Tibial artery (tissue), 4 donors: Measurements from ENCODE around the gene CLDN12.

ENCODE experiments used
- DNase-seq, 2 donors: peaks; one replicate each; pipeline ENCODE4 v3.0.0-alpha.2; 2019
- H3K27ac ChIP-seq, 2 donors: fragments of 200-600 bp; sonication (generic) in 1 of 2; 1 replicate in 1 of 2; 2 replicates in 1 of 2; pipeline ENCODE4 v1.5.1; 2018 to 2019; ENCODE audit warnings: mild to moderate bottlenecking in 1 of 2
- H3K27me3 ChIP-seq, 2 donors: fragments of 200-600 bp; sonication (generic) in 1 of 2; one replicate each; pipeline versions ENCODE4 v1.5.1 to v1.6.0; 2016 to 2019
- H3K36me3 ChIP-seq, 3 donors: fragments of 200-600 bp; sonication (generic) in 2 of 3; one replicate each; pipeline ENCODE4 v1.5.1; 2016 to 2019; ENCODE audit warnings: mild to moderate bottlenecking in 2 of 3
- H3K4me1 ChIP-seq, 4 donors: fragments of 200-600 bp; sonication (generic) in 2 of 4; 1 replicate in 3 of 4; 2 replicates in 1 of 4; pipeline ENCODE4 v1.5.1; 2016 to 2019
- H3K4me3 ChIP-seq, 2 donors: fragments of 200-600 bp; sonication (generic) in 1 of 2; 1 replicate in 1 of 2; 2 replicates in 1 of 2; pipeline ENCODE4 v1.5.1; 2018 to 2019; ENCODE audit warnings: mild to moderate bottlenecking in 2 of 2
- H3K9me3 ChIP-seq, 3 donors: fragments of 200-600 bp; sonication (generic) in 1 of 3; one replicate each; pipeline ENCODE4 v1.5.1; 2016 to 2019
- intact Hi-C: fragments of 100-400 bp; cut with DNase I; formaldehyde crosslinking; loops from one replicate; pipeline ENCODE4 v1.15.0; 2023; ENCODE audit warnings: low total_unique reads
- TF ChIP-seq, protein P1 (sequence below), 2 experiments: fragments of 200-600 bp in 1 of 2; fragments of 450-650 bp in 1 of 2; IDR thresholded peaks; one replicate each; pipeline ENCODE4 v1.5.1; 2017 to 2019; ENCODE audit warnings: antibody characterized with exemption in 2 of 2, mild to moderate bottlenecking in 1 of 2, moderate library complexity in 1 of 2

The CLDN12 gene

DNA sequence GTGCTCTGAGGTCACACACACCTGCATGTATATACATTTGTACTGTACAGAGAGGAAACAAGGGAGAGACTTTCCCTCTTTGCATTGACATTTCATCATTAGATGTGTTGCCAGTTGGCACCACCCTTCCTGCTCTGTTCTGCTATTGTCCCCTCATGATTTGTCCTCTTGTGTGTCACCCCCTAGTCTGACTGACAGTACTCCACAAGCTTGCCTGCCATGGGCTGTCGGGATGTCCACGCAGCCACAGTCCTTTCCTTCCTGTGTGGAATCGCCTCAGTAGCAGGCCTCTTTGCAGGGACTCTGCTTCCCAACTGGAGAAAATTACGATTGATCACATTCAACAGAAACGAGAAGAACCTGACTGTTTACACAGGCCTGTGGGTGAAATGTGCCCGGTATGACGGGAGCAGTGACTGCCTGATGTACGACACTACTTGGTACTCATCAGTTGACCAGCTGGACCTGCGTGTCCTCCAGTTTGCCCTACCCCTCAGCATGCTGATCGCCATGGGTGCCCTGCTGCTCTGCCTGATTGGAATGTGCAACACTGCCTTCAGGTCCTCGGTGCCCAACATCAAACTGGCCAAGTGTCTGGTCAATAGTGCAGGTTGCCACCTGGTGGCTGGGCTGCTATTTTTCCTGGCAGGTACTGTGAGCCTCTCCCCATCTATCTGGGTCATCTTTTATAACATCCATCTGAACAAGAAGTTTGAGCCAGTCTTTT is 9.4 kb downstream of the CLDN12 start:
- peaks cover 24 to 53% (median 25%) of the 10 kb centered on the region in 3 donors for H3K36me3 ChIP-seq
- no peaks in the 10 kb centered on the region for H3K27me3 ChIP-seq
- peaks cover 0 to 13% (median 5%) of the 10 kb centered on the region in 4 donors for H3K4me1 ChIP-seq
- no peak overlapping the region for H3K27ac ChIP-seq
- DNase-seq, result no peak
- TF ChIP-seq, protein P1, sequence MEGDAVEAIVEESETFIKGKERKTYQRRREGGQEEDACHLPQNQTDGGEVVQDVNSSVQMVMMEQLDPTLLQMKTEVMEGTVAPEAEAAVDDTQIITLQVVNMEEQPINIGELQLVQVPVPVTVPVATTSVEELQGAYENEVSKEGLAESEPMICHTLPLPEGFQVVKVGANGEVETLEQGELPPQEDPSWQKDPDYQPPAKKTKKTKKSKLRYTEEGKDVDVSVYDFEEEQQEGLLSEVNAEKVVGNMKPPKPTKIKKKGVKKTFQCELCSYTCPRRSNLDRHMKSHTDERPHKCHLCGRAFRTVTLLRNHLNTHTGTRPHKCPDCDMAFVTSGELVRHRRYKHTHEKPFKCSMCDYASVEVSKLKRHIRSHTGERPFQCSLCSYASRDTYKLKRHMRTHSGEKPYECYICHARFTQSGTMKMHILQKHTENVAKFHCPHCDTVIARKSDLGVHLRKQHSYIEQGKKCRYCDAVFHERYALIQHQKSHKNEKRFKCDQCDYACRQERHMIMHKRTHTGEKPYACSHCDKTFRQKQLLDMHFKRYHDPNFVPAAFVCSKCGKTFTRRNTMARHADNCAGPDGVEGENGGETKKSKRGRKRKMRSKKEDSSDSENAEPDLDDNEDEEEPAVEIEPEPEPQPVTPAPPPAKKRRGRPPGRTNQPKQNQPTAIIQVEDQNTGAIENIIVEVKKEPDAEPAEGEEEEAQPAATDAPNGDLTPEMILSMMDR (IDR thresholded peaks at IDR 0.05), result no peak
- no peak overlapping the region for H3K4me3 ChIP-seq
- intact Hi-C loops, result no loop called here
- H3K9me3 ChIP-seq, result no peaks in the 10 kb centered on the region

DNA sequence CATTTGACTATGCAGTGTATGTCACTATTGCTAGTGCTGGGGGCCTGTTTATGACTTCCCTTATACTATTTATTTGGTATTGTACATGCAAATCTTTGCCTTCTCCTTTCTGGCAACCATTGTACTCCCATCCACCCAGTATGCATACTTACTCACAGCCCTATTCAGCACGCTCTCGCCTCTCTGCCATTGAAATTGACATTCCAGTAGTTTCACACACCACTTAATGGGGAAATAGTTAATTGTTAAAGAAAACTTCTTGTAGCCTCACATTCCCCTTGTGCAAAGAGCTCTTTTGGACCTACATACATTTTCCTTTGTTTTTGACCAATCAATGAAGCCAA is 9.9 kb downstream of the CLDN12 start:
- H3K27me3 ChIP-seq, result no peaks in the 10 kb centered on the region
- H3K9me3 ChIP-seq, result no peaks in the 10 kb centered on the region
- H3K4me1 ChIP-seq, result peaks cover 0 to 13% (median 5%) of the 10 kb centered on the region in 4 donors
- H3K4me3 ChIP-seq, result no peak overlapping the region
- no peak for DNase-seq
- peaks cover 24 to 48% (median 25%) of the 10 kb centered on the region in 3 donors for H3K36me3 ChIP-seq
- intact Hi-C loops, result no loop called here
- no peak overlapping the region for H3K27ac ChIP-seq
- TF ChIP-seq, protein P1 (IDR thresholded peaks at IDR 0.05), result no peak

DNA sequence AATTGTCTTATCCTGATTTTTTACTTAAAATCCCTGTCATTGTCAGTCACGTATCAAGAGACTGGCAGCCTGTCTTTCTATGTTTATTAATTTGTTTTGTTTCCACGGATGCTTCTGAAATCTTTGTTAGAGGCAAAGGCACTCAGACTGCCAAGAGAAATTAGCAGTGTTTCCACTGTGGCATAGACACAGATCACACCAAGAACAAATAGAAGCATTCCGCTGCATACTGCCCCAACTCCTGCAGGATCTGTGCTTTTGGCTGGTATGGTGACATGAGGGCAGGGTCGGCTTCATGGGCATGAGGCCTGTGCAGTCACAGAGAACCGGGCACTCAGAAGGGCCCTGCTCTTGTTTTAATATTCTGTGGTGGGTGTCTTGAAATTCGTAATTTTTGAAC is 18.4 kb downstream of the CLDN12 start:
- intact Hi-C loops, result loop anchor here (5.0 kb wide), 1 partner anchor 269 kb away; the partner anchor contains the start of gene STEAP1
- DNase-seq, result no peak
- Histone ChIP-seq H3K4me1 (no peaks in the 10 kb centered on the region), H3K27ac (no peak overlapping the region), H3K36me3 (no peaks in the 10 kb centered on the region), H3K27me3 (no peaks in the 10 kb centered on the region), H3K9me3 (no peaks in the 10 kb centered on the region), H3K4me3 (no peak overlapping the region)
- TF ChIP-seq, protein P1 (IDR thresholded peaks at IDR 0.05), result no peak

DNA sequence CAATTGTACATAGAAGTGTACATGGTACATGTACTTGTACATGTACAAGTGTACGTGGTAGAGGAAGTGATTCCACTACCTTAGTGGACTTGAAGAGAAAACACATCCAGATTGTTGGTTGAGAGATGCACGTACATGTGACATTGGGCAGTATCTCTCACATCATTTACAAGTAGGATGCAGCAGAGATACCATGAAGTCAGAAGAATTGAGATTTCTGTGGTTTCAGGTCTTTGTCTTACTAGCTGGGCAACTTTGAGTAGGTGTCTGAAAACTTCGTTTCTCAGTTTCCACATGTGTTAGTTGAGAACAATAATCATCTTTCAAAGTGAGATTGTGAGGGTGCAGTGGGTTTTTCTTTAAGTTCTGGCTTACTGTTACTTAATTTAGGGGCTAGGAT is 21.5 kb downstream of the CLDN12 start:
- TF ChIP-seq, protein P1 (IDR thresholded peaks at IDR 0.05), result no peak
- intact Hi-C loops, result loop anchor here (5.0 kb wide), 1 partner anchor 272 kb away; the partner anchor contains the start of gene STEAP1
- no peaks in the 10 kb centered on the region for H3K36me3 ChIP-seq

DNA sequence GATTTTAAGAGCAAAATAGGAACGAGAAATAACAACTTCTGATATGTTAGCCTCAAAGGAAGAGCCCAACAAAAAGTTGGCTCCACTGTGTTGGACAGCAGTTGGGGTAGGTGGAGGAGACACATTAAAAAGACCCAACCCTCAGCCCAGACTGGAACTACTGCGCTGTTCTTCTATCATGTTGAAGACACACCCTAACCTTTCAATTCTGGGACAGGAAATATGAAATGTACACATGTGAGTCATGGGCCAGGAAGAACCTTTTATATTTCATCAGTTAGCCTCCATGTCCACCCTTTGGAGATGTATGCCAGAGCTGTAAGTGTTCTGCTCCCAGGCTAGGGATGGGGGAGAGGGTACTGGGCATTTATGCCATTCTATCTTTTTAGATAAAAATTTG is 22.1 kb downstream of the CLDN12 start:
- no peaks in the 10 kb centered on the region for H3K27me3 ChIP-seq
- H3K27ac ChIP-seq, result no peak overlapping the region
- H3K36me3 ChIP-seq, result no peaks in the 10 kb centered on the region
- no peaks in the 10 kb centered on the region for H3K9me3 ChIP-seq
- no peak for DNase-seq
- TF ChIP-seq, protein P1 (IDR thresholded peaks at IDR 0.05), result no peak
- no peaks in the 10 kb centered on the region for H3K4me1 ChIP-seq
- no peak overlapping the region for H3K4me3 ChIP-seq
- intact Hi-C loops, result no loop called here

More for the DNA sequence above, 21.5 kb downstream of the CLDN12 start:
- H3K27ac ChIP-seq, result no peak overlapping the region
- no peak for DNase-seq
- no peak overlapping the region for H3K4me3 ChIP-seq
- no peaks in the 10 kb centered on the region for H3K9me3 ChIP-seq
- no peaks in the 10 kb centered on the region for H3K4me1 ChIP-seq
- no peaks in the 10 kb centered on the region for H3K27me3 ChIP-seq
